Measurements from ENCODE around the gene ANGPTL3. TPM values are rescaled to one million over a fixed set of nuclear protein-coding genes. Genes with fewer than 3 reads are reported as not detected.

ANGPTL3 gene
- total and polyA plus RNA-seq, 2 of the 13 experiments (the other 11 are each of a cell fraction or from before 2014, with no cell fraction given): 0.40 to 0.51 TPM

GRCh38 chr1:62608905-62609304 is 11.6 kb downstream of the ANGPTL3 start (continued):
- no peak for TF ChIP-seq CENPT (CRISPR knock-in tag; IDR thresholded peaks at IDR 0.05; ENCODE audit: low read depth)
- no peak for TF ChIP-seq ZNF335 (CRISPR knock-in tag; IDR thresholded peaks at IDR 0.05)
- no peak for TF ChIP-seq ZNF12 (CRISPR knock-in tag; IDR thresholded peaks at IDR 0.05)
- no peak for TF ChIP-seq NFIB (CRISPR knock-in tag; IDR thresholded peaks at IDR 0.05; ENCODE audit: borderline replicate concordance)
- TF ChIP-seq, protein P1, sequence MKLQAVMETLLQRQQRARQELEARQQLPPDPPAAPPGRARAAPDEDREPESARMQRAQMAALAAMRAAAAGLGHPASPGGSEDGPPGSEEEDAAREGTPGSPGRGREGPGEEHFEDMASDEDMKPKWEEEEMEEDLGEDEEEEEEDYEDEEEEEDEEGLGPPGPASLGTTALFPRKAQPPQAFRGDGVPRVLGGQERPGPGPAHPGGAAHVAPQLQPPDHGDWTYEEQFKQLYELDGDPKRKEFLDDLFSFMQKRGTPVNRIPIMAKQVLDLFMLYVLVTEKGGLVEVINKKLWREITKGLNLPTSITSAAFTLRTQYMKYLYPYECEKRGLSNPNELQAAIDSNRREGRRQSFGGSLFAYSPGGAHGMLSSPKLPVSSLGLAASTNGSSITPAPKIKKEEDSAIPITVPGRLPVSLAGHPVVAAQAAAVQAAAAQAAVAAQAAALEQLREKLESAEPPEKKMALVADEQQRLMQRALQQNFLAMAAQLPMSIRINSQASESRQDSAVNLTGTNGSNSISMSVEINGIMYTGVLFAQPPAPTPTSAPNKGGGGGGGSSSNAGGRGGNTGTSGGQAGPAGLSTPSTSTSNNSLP (IDR thresholded peaks at IDR 0.05; ENCODE audit: low read depth, low read length): peak; percentile 90; the same call in 1 of the 2 replicates
- no peak for TF ChIP-seq ZNF124 (CRISPR knock-in tag; IDR thresholded peaks at IDR 0.05)
- no peak for TF ChIP-seq ZNF660 (CRISPR knock-in tag; IDR thresholded peaks at IDR 0.05; ENCODE audit: borderline replicate concordance, low read depth)
- no peak for TF ChIP-seq ZNF180 (CRISPR knock-in tag; IDR thresholded peaks at IDR 0.05; ENCODE audit: borderline replicate concordance, low read depth)
- TF ChIP-seq HNF4A (CRISPR knock-in tag; IDR thresholded peaks at IDR 0.05): peak; percentile 86
- no peak for TF ChIP-seq ATF2 (CRISPR knock-in tag; IDR thresholded peaks at IDR 0.05)
- TF ChIP-seq ZGPAT (CRISPR knock-in tag; IDR thresholded peaks at IDR 0.05): 0 out of 2 replicates have a peak, but pooled peaks have one; percentile 34
- TF ChIP-seq ZSCAN22 (CRISPR knock-in tag; IDR thresholded peaks at IDR 0.05): no peak
- TF ChIP-seq ZBTB7B (CRISPR knock-in tag; IDR thresholded peaks at IDR 0.05): no peak
- TF ChIP-seq IKZF4 (CRISPR knock-in tag; IDR thresholded peaks at IDR 0.05; ENCODE audit: borderline replicate concordance, low read depth, not compliant biosample characterization): no peak
- no peak for TF ChIP-seq SNRNP70 (IDR thresholded peaks at IDR 0.05; ENCODE audit: low read depth, low read length)
- TF ChIP-seq SP140L (CRISPR knock-in tag; IDR thresholded peaks at IDR 0.05; ENCODE audit: borderline replicate concordance): no peak
- no peak for TF ChIP-seq PHF8 (CRISPR knock-in tag; IDR thresholded peaks at IDR 0.05)
- TF ChIP-seq, protein P2, sequence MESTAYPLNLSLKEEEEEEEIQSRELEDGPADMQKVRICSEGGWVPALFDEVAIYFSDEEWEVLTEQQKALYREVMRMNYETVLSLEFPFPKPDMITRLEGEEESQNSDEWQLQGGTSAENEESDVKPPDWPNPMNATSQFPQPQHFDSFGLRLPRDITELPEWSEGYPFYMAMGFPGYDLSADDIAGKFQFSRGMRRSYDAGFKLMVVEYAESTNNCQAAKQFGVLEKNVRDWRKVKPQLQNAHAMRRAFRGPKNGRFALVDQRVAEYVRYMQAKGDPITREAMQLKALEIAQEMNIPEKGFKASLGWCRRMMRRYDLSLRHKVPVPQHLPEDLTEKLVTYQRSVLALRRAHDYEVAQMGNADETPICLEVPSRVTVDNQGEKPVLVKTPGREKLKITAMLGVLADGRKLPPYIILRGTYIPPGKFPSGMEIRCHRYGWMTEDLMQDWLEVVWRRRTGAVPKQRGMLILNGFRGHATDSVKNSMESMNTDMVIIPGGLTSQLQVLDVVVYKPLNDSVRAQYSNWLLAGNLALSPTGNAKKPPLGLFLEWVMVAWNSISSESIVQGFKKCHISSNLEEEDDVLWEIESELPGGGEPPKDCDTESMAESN (CRISPR knock-in tag; conservative IDR thresholded peaks at IDR 0.05): no peak
- no peak for TF ChIP-seq LCORL (IDR thresholded peaks at IDR 0.05)
- no peak for TF ChIP-seq LCORL (CRISPR knock-in tag; IDR thresholded peaks at IDR 0.05)
- TF ChIP-seq NR2F6 (IDR thresholded peaks at IDR 0.05): peak; percentile 47; the same call in 1 of the 2 replicates
- no peak for TF ChIP-seq NR2F6 (CRISPR knock-in tag; IDR thresholded peaks at IDR 0.05)
- TF ChIP-seq ZFP36 (IDR thresholded peaks at IDR 0.05; ENCODE audit: borderline replicate concordance, low read depth, low read length, partially characterized antibody): no peak
- TF ChIP-seq GABPB1 (CRISPR knock-in tag; IDR thresholded peaks at IDR 0.05): no peak
- peak; percentile 69 for TF ChIP-seq ASH2L (IDR thresholded peaks at IDR 0.05; ENCODE audit: insufficient read length, low read depth, low read length)
- no peak for TF ChIP-seq SNAI1 (CRISPR knock-in tag; IDR thresholded peaks at IDR 0.05; ENCODE audit: borderline replicate concordance)
